Measurements from ENCODE around the gene KL. TPM values are rescaled to one million over a fixed set of nuclear protein-coding genes. Genes with fewer than 3 reads are reported as not detected.

Gene KL
- total and polyA plus RNA-seq, 12 donors = 0.24 to 2.8 (median 0.78) TPM

DNA sequence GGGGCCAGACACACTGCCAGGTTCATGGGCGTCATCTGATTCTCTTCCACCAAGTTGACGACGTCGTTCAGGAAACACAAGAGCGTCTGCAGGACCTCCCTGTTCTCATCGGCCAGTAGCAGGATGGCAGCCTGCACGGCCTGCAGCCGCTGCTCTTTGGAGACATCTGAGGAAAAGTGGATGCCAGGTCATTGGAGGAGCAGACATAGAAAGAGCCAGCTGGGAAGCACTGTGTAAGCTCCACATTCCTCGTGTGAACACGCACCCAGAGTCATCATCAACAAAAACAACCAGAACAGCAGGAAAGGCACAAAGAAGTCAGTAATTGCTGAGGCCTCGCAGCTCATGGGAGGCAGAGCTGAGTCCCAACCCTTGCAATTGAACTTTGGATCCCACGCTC is 96.5 kb downstream of the KL start:
- H3K27ac ChIP-seq = peak overlapping the region in 1 of 5 donors; percentile 26
- 75 to 86% (median 82%) methylated on average over 11 to 12 of the region's 12 CpGs for WGBS, 4 donors

DNA sequence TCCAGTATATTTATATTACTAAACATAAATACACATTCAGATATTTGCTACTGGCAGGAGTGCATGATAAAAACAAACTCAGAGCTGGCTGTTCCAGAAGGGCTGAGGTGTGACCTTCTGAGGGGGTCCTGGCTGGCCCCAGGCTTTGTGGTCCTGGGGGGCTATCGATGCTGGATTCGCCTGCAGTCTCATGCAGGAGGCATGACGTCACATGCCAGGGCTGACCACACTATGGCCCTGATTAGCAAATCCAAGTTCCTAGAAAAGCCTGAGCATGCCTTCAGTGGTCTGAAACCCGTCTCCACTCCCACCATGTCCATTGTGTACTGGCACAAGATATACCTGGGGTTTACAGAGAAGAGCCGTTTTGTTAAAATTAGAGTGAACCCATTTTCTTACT is 97.9 kb downstream of the KL start:
- no peak for DNase-seq
- H3K27me3 ChIP-seq = no peaks in the 10 kb centered on the region
- H3K4me1 ChIP-seq (replicated peaks in 1 of 2) = peaks cover 12 to 39% of the 10 kb centered on the region in 2 donors
- H3K36me3 ChIP-seq (replicated peaks in 1 of 2) = peaks cover 0 to 71% of the 10 kb centered on the region in 2 donors
- no peaks in the 10 kb centered on the region for H3K9me3 ChIP-seq (replicated peaks in 1 of 3)
- 86 to 94% (median 92%) methylated on average over 5 of the region's 5 CpGs for WGBS, 4 donors
- H3K4me3 ChIP-seq = no peak overlapping the region
- intact Hi-C loops (cut with DNase I) = no loop called here
- TF ChIP-seq, protein P1, sequence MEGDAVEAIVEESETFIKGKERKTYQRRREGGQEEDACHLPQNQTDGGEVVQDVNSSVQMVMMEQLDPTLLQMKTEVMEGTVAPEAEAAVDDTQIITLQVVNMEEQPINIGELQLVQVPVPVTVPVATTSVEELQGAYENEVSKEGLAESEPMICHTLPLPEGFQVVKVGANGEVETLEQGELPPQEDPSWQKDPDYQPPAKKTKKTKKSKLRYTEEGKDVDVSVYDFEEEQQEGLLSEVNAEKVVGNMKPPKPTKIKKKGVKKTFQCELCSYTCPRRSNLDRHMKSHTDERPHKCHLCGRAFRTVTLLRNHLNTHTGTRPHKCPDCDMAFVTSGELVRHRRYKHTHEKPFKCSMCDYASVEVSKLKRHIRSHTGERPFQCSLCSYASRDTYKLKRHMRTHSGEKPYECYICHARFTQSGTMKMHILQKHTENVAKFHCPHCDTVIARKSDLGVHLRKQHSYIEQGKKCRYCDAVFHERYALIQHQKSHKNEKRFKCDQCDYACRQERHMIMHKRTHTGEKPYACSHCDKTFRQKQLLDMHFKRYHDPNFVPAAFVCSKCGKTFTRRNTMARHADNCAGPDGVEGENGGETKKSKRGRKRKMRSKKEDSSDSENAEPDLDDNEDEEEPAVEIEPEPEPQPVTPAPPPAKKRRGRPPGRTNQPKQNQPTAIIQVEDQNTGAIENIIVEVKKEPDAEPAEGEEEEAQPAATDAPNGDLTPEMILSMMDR (IDR thresholded peaks at IDR 0.05) = no peak
- no peak for TF ChIP-seq POLR2A (IDR thresholded peaks at IDR 0.05)
- no peak overlapping the region for H3K27ac ChIP-seq

More for the DNA sequence above, 96.5 kb downstream of the KL start:
- peaks cover 17 to 48% of the 10 kb centered on the region in 2 donors for H3K4me1 ChIP-seq (replicated peaks in 1 of 2)
- intact Hi-C loops (cut with DNase I) = no loop called here
- H3K36me3 ChIP-seq (replicated peaks in 1 of 2) = peaks cover 0 to 77% of the 10 kb centered on the region in 2 donors
- no peak for DNase-seq
- TF ChIP-seq POLR2A (IDR thresholded peaks at IDR 0.05) = no peak
- TF ChIP-seq, protein P1 (IDR thresholded peaks at IDR 0.05) = no peak
- H3K27me3 ChIP-seq = no peaks in the 10 kb centered on the region
- no peak overlapping the region for H3K4me3 ChIP-seq
- no peaks in the 10 kb centered on the region for H3K9me3 ChIP-seq (replicated peaks in 1 of 3)

DNA sequence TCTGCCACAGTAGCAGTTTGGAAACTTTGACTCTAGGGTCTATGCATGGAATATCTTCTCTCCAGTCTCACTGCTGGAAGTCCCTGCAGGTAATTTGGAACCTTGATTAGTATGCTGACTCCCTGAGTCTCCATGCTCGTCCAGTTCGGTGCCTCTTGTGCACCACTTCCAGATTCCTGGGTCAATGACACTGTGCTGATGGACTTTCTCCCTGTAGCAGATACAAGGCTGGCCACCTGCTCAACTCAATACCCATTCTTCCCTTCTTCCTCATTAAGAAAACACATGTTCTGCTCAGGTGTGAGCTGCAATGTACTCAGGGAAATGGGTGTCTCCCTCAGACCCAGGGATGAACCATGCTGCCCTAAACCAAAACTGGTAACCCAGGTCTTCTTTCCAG is 99.1 kb downstream of the KL start:
- Histone ChIP-seq H3K9me3 (replicated peaks in 1 of 3) (no peaks in the 10 kb centered on the region), H3K4me1 (replicated peaks in 1 of 2) (peaks cover 6 to 34% of the 10 kb centered on the region in 2 donors), H3K4me3 (no peak overlapping the region), H3K36me3 (replicated peaks in 1 of 2) (peaks cover 0 to 64% of the 10 kb centered on the region in 2 donors), H3K27ac (no peak overlapping the region), H3K27me3 (no peaks in the 10 kb centered on the region)
- TF ChIP-seq, protein P1 (IDR thresholded peaks at IDR 0.05) = no peak
- TF ChIP-seq POLR2A (IDR thresholded peaks at IDR 0.05) = no peak
- intact Hi-C loops (cut with DNase I) = no loop called here
- 91 to 98% (median 92%) methylated on average over 2 of the region's 2 CpGs for WGBS, 4 donors
- no peak for DNase-seq

Data from adrenal gland (tissue), 12 donors.